Measurements from ENCODE around the gene ENSA. TPM values are rescaled to one million over a fixed set of nuclear protein-coding genes. Genes with fewer than 3 reads are reported as not detected.
"Not testable (repeated sequence)": the region's sequence is repeated elsewhere in the genome, so short reads cannot be mapped to it uniquely, and the experiment has no call there.

Gene ENSA
- total RNA-seq, 2 donors from 2014 or later = 136 to 199 TPM

- Mint-ChIP-seq H3K36me3 (ENCODE audit: low read depth) (peaks cover 65% of the 10 kb centered on the region), H3K27ac (peak overlapping the region; percentile 98), H3K9me3 (no peaks in the 10 kb centered on the region), H3K4me3 (peak overlapping the region; percentile 83), H3K27me3 (no peaks in the 10 kb centered on the region), H3K4me1 (peaks cover 39% of the 10 kb centered on the region)
- no peak for ATAC-seq (replicated peaks)
Observed at GRCh38 chr1:150612014-150612345, 17.4 kb downstream of the ENSA start.

- Mint-ChIP-seq H3K27ac (peak overlapping the region; percentile 98), H3K4me1 (peaks cover 25% of the 10 kb centered on the region), H3K36me3 (ENCODE audit: low read depth) (peaks cover 57% of the 10 kb centered on the region), H3K4me3 (peak overlapping the region; percentile 83), H3K27me3 (no peaks in the 10 kb centered on the region), H3K9me3 (no peaks in the 10 kb centered on the region)
- no peak for ATAC-seq (replicated peaks)
Observed at GRCh38 chr1:150610576-150610975, 18.8 kb downstream of the ENSA start.

DNA sequence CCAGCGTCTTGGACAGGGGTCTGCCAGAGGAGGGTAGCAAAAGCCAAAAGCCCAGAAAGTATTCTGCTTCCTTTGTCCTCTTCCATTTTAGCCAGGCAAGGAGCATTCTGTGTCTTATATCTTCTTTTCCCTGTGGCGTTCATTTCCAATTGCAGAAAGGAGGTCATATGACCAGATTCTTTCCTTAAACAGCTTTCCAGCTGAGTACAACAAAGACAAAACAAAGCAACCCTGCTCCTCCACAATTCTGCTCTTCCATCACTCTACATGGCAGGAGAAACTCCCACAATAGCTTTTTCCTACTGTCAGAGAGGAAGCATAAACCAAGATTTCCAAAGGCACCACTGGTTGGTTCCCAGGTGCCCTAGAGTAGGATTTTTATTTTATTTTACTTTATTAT lies 19.7 kb downstream of the ENSA start:
- Mint-ChIP-seq H3K9me3 (no peaks in the 10 kb centered on the region), H3K36me3 (ENCODE audit: low read depth) (peaks cover 50% of the 10 kb centered on the region), H3K27ac (peak overlapping the region; percentile 98), H3K4me3 (peak overlapping the region; percentile 21), H3K4me1 (peaks cover 20% of the 10 kb centered on the region), H3K27me3 (no peaks in the 10 kb centered on the region)
- no peak for ATAC-seq (replicated peaks)

DNA sequence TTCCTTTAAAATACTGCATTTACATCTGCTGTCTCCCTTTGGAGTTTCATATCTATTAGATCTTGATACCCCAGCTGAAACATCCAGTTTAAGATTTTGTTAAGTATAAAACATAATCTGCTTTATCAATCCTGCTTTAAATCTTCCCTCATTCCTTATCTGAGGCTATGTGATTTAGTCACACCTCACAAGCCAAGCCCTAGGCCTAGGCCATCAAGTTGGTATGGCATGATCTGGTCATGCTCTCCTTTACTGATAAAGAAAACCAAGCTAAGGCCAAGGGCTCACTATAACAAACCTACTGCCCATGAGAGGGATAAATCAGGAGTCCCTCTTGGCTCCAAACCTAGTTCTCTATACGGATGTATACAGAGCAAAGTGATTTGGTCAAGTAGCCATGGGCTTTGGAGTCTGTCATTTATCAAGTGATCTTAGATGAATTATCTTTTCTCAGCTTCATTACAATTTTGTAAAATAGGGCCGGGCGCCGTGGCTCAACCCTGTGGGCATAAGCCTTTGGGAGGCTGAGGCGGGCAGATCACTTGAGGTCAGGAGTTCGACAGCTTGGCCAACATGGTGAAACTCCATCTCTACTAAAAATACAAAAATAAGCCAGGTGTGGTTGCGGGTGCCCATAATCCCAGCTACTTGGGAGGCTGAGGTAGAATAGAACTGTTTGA lies 22.8 kb downstream of the ENSA start:
- Mint-ChIP-seq H3K9me3 (no peaks in the 10 kb centered on the region), H3K27ac (peak overlapping the region; percentile 79), H3K36me3 (ENCODE audit: low read depth) (peaks cover 28% of the 10 kb centered on the region), H3K4me3 (peak overlapping the region; percentile 19), H3K27me3 (no peaks in the 10 kb centered on the region), H3K4me1 (peaks cover 20% of the 10 kb centered on the region)
- no peak for ATAC-seq (replicated peaks)

DNA sequence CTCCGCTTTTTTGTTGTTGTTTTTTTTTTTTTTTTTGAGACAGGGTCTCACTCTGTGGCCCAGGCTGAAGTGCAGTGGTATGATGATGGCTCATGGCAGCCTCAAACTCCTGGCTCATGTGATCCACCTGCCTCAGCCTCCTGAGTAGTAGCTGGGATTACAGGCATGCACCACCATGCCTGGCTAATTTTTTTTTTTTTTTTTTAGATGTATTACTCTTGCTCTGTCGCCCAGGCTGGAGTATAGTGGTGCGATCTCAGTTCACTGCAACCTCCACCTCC lies 24.0 kb downstream of the ENSA start:
- not testable (repeated sequence) for H3K9me3 Mint-ChIP-seq; ATAC-seq (replicated peaks); H3K27me3 Mint-ChIP-seq
- Mint-ChIP-seq H3K27ac (peak overlapping the region; percentile 89), H3K4me3 (peak overlapping the region; percentile 65), H3K36me3 (ENCODE audit: low read depth) (peaks cover 31% of the 10 kb centered on the region), H3K4me1 (peaks cover 14% of the 10 kb centered on the region)

DNA sequence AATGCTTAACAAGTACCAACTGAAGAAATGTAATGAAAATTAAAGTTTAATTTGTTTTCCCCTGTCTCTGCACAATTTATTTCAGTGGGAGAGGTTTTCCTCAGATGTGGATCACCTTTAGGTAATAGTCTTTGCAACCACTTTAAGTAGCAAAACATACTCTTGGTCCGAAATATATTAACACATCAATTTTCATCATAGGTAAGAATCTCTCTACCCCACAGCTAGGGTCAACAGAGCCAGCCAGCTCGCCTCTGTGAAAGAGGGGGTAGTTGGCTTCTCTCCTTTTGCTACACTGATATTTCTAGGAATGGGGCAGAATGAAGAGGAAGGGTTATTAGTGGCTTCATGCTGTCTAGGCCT lies 25.2 kb downstream of the ENSA start:
- Mint-ChIP-seq H3K27me3 (no peaks in the 10 kb centered on the region), H3K36me3 (ENCODE audit: low read depth) (peaks cover 41% of the 10 kb centered on the region), H3K4me1 (peaks cover 14% of the 10 kb centered on the region), H3K9me3 (no peaks in the 10 kb centered on the region), H3K4me3 (peak overlapping the region; percentile 65), H3K27ac (peak overlapping the region; percentile 89)
- ATAC-seq (replicated peaks) = no peak

DNA sequence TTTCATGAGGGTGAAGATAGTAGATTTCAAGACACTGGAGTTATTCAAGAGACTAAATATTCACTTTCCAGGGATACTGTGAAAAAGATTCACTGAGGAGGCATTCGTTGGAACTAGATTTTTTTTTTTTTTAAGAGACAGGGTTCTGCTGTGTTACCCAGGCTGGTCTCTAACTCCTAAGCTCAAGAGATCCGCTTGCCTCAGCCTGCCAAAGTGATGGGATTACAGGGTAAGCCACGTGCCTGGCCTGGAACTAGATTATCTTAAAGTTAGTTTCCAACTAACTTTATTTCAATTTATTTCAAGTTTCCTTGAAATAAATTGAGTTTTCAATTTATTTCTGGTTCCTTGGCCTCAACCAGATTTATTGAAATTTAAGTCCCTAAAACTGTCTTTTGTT lies 25.7 kb downstream of the ENSA start:
- Mint-ChIP-seq H3K36me3 (ENCODE audit: low read depth) (peaks cover 36% of the 10 kb centered on the region), H3K9me3 (no peaks in the 10 kb centered on the region), H3K27me3 (no peaks in the 10 kb centered on the region), H3K4me1 (peaks cover 14% of the 10 kb centered on the region), H3K27ac (peak overlapping the region; percentile 89), H3K4me3 (no peak overlapping the region)
- ATAC-seq (replicated peaks) = no peak

DNA sequence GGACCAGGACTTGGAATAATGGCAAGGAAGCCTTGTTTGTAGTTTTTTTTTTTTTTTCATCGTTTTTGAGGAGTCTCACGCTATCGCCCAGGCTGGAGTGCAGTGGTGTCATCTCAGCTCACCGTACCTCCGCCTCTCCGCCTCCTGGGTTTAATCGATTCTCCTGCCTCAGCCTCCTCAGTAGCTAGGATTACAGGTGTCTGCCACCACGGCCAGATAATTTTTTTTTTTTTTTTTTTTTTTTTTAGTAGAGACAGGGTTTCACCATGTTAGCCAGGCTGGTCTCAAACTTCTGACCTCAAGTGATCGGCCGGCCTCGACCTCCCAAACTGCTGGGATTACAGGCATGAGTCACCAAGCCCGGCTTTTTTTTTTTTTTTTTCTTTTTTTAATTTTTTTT lies 27.0 kb downstream of the ENSA start:
- not testable (repeated sequence) for H3K27ac Mint-ChIP-seq; ATAC-seq (replicated peaks); H3K27me3 Mint-ChIP-seq; H3K9me3 Mint-ChIP-seq; H3K4me3 Mint-ChIP-seq
- H3K36me3 Mint-ChIP-seq (ENCODE audit: low read depth) = peaks cover 36% of the 10 kb centered on the region
- H3K4me1 Mint-ChIP-seq = peaks cover 15% of the 10 kb centered on the region

- Mint-ChIP-seq H3K9me3 (no peaks in the 10 kb centered on the region), H3K4me3 (no peak overlapping the region), H3K36me3 (ENCODE audit: low read depth) (peaks cover 33% of the 10 kb centered on the region), H3K27ac (no peak overlapping the region), H3K27me3 (no peaks in the 10 kb centered on the region), H3K4me1 (peaks cover 21% of the 10 kb centered on the region)
- ATAC-seq (replicated peaks) = no peak
Observed at GRCh38 chr1:150601540-150601939, 27.9 kb downstream of the ENSA start.

DNA sequence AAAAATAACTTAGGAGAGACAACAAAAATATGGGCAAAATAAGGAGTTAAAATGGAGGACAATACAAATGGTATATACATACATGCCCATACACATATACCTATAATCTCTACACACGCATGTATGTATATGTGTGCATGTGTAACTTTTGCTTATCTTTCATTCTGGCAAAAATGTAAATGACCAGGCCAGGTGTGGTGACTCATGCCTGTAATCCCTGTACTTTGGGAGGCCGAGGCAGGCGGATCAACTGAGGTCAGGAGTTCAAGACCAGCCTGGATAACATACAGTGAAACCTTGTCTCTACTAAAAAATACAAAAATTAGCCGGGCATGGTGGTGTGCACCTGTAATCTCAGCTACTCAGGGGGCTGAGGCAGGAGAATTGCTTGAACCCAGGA lies 31.1 kb downstream of the ENSA start:
- ATAC-seq (replicated peaks); H3K27ac Mint-ChIP-seq; H3K4me3 Mint-ChIP-seq; H3K27me3 Mint-ChIP-seq; H3K9me3 Mint-ChIP-seq: not testable (repeated sequence)
- Mint-ChIP-seq H3K36me3 (ENCODE audit: low read depth) (peaks cover 30% of the 10 kb centered on the region), H3K4me1 (peaks cover 20% of the 10 kb centered on the region)

DNA sequence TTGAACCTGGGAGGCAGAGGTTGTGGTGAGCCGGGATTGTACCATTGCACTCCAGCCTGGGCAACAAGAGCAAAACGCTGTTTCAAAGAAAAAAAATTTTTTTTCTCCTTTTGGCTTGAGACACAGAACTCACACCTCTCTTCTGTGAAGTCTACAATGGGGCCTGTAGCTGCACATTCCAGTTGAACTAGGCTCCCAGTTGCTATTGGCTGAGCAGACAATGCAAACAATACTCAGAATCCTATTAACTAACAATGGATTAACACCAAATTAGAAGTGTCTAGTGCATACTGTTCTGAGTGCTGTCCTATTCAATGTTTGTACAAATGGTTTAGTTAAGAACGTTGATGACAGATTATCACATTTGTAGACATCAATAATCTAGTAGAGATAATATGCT lies 32.4 kb downstream of the ENSA start:
- H3K27me3 Mint-ChIP-seq = no peaks in the 10 kb centered on the region
- peaks cover 32% of the 10 kb centered on the region for H3K36me3 Mint-ChIP-seq (ENCODE audit: low read depth)
- H3K27ac Mint-ChIP-seq = peak overlapping the region; percentile 85
- H3K9me3 Mint-ChIP-seq = no peaks in the 10 kb centered on the region
- H3K4me1 Mint-ChIP-seq = peaks cover 18% of the 10 kb centered on the region
- peak overlapping the region; percentile 61 for H3K4me3 Mint-ChIP-seq
- ATAC-seq (replicated peaks) = no peak

DNA sequence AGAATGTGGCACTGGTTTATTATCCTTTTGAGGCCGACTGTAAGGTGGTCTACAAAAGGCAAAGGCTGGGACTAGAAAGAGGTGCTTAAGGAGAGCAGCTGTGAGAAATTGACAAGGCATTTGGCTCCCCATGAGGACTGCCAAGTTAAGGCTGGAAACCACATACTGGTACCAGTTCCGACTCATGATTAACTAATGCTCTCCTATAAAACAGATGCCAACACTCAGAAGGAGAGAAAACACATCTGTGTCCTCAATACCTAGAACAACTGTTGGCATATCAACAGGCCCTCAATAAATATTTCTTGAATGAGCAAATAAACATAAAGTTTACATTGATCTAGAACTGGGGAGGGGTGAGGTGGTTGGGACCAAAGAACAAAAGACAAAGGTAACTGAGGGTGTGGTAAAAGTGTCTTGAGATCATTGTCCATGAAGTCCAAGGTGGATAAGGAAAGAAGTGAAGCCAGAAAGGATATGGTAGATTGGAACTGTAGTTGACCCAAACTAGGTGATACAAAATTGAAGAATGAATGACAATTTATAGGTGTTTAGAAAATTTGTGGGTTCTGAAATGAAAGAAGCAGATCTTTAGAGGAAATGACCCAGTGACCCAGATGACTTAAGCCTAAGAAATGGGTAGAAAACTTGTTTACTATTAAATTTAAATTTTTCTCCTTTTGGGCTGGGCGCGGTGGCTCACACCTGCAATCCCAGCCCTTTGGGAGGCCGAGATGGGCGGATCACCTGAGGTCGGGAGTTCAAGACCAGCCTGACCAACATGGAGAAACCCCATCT lies 33.1 kb downstream of the ENSA start:
- Mint-ChIP-seq H3K36me3 (ENCODE audit: low read depth) (peaks cover 29% of the 10 kb centered on the region), H3K27me3 (no peaks in the 10 kb centered on the region), H3K9me3 (no peaks in the 10 kb centered on the region), H3K27ac (peak overlapping the region; percentile 85), H3K4me3 (peak overlapping the region; percentile 61), H3K4me1 (peaks cover 18% of the 10 kb centered on the region)
- peak; percentile 76 for ATAC-seq (replicated peaks)

- Mint-ChIP-seq H3K4me3 (no peak overlapping the region), H3K27ac (no peak overlapping the region), H3K9me3 (no peaks in the 10 kb centered on the region), H3K36me3 (ENCODE audit: low read depth) (peaks cover 23% of the 10 kb centered on the region), H3K4me1 (peaks cover 7% of the 10 kb centered on the region), H3K27me3 (no peaks in the 10 kb centered on the region)
- no peak for ATAC-seq (replicated peaks)
Observed at GRCh38 chr1:150582371-150582770, 47.0 kb downstream of the ENSA start.

GRCh38 chr1:150581962-150582361 lies 47.5 kb downstream of the ENSA start:
- H3K36me3 Mint-ChIP-seq (ENCODE audit: low read depth) = peaks cover 27% of the 10 kb centered on the region

GRCh38 chr1:150581437-150581836 lies 48.0 kb downstream of the ENSA start:
- not testable (repeated sequence) for H3K27ac Mint-ChIP-seq; H3K27me3 Mint-ChIP-seq; H3K9me3 Mint-ChIP-seq; H3K4me1 Mint-ChIP-seq; ATAC-seq (replicated peaks); H3K4me3 Mint-ChIP-seq
- H3K36me3 Mint-ChIP-seq (ENCODE audit: low read depth) = peaks cover 32% of the 10 kb centered on the region

More at GRCh38 chr1:150581962-150582361, 47.5 kb downstream of the ENSA start:
- not testable (repeated sequence) for H3K4me3 Mint-ChIP-seq; H3K9me3 Mint-ChIP-seq; H3K27ac Mint-ChIP-seq; H3K27me3 Mint-ChIP-seq; H3K4me1 Mint-ChIP-seq; ATAC-seq (replicated peaks)
